GM12864 (cell line): ENCODE measurements around the gene AHSG.

Experiments
- DNase-seq: peaks from one replicate; pipeline ENCODE4 v3.0.0-alpha.2; 2011; ENCODE audit warnings: low read depth
- H3K4me3 ChIP-seq: 2 replicates; pipeline ENCODE4 v1.5.1; 2011; ENCODE audit warnings: mild to moderate bottlenecking, low read depth, low read length, control low read depth
- TF ChIP-seq, protein P1 (sequence below): IDR thresholded peaks from 2 replicates; pipeline ENCODE4 v1.5.1; 2011; ENCODE audit warnings: low read depth, mild to moderate bottlenecking, moderate library complexity, low read length, control low read depth, inconsistent platforms; ENCODE audit errors: missing control alignments

The AHSG gene

DNA sequence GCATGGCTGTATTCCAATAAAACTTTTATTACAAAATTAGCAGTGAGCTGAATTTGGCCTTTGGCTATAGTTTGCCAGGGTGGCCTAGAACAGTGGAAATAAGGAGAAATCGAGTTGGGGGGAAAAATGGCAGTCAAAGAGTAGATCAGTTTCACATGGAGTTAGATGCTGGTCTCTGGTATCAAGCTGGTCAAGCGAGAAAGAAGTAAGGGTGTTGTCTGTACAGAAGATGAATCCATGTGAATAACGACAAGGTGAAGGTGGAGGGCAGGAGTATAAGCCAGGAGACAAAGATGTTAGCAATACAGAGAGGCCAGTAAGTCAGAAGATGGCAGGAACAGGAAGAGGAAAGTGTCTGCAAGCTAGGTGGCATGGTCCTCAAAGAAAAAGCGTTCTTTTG is 11.7 kb downstream of the AHSG start:
- TF ChIP-seq, protein P1, sequence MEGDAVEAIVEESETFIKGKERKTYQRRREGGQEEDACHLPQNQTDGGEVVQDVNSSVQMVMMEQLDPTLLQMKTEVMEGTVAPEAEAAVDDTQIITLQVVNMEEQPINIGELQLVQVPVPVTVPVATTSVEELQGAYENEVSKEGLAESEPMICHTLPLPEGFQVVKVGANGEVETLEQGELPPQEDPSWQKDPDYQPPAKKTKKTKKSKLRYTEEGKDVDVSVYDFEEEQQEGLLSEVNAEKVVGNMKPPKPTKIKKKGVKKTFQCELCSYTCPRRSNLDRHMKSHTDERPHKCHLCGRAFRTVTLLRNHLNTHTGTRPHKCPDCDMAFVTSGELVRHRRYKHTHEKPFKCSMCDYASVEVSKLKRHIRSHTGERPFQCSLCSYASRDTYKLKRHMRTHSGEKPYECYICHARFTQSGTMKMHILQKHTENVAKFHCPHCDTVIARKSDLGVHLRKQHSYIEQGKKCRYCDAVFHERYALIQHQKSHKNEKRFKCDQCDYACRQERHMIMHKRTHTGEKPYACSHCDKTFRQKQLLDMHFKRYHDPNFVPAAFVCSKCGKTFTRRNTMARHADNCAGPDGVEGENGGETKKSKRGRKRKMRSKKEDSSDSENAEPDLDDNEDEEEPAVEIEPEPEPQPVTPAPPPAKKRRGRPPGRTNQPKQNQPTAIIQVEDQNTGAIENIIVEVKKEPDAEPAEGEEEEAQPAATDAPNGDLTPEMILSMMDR: no peak
- H3K4me3 ChIP-seq: no peak overlapping the region
- DNase-seq: no peak

- DNase-seq: no peak
- TF ChIP-seq, protein P1: no peak
- no peak overlapping the region for H3K4me3 ChIP-seq
Measured at GRCh38 chr3:186625600-186626042, 12.8 kb downstream of the AHSG start.

- no peak for DNase-seq
- TF ChIP-seq, protein P1: no peak
- H3K4me3 ChIP-seq: no peak overlapping the region
Measured at GRCh38 chr3:186626254-186626847, 13.5 kb downstream of the AHSG start.

- no peak overlapping the region for H3K4me3 ChIP-seq
- no peak for DNase-seq
- TF ChIP-seq, protein P1: no peak
Measured at GRCh38 chr3:186627852-186628414, 15.1 kb downstream of the AHSG start.

GRCh38 chr3:186628756-186629155 is 15.9 kb downstream of the AHSG start:
- TF ChIP-seq, protein P1: no peak
- no peak for DNase-seq
- no peak overlapping the region for H3K4me3 ChIP-seq

DNA sequence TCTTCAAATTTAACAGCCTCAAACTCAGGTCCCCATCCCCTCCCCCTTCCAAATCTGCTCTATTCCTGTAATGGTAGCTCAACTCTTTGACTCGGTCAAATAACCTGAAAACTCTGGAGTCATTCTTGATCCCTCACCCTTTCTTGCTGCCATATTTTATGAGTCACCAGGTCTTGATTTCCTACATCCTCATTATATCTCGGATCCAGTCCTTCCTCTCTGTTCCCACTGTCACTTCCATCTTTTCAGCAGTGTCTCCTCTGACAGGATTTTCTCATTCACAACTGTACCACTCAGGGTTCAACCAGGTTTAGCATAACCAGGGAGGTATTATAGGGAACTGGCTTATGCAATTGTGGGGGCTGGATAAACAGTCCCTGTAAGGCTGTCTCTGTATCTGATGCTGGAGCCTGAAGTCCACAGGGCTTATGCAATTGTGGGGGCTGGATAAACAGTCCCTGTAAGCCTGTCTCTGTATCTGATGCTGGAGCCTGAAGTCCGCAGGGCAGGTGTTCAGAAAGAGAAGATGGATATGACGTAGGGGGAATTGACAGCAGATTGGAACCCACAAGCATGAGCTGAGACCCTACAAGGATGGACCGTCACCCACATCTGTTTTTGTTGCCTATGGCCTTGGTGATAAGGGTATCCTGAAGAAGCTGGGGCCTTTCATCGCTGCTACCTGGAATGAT is 18.2 kb downstream of the AHSG start:
- H3K4me3 ChIP-seq: no peak overlapping the region
- TF ChIP-seq, protein P1: no peak
- DNase-seq: no peak
